HepG2 (cell line): ENCODE results near the gene SMKR1. TPM values are rescaled to one million over a fixed set of nuclear protein-coding genes. Genes with fewer than 3 reads are reported as not detected.

Source experiments
- ATAC-seq: fragments of 200-7000 bp; cut with Tn5 transposase; 3 replicates; pipeline ENCODE4 v1.9.1; 2020; ENCODE audit warnings: mild to moderate bottlenecking, moderate library complexity
- BruUV-seq: library from RNA; stranded (reverse); fragments of 400-500 nt; replicated peaks from 2 replicates; lab custom pipeline; 2021; lab: Mats Ljungman, UMichigan
- CTCF ChIA-PET: fragments of 300-600 bp; formaldehyde crosslinking; extraction: SDS; loops from one replicate; lab custom pipeline; 2021; ENCODE audit warnings: low total read pairs, inconsistent platforms, low intra/inter-chr PET ratio; lab: Yijun Ruan, JAX
- POLR2A ChIA-PET: fragments of 350-600 bp; sonication (Branson Sonifier 250); formaldehyde crosslinking; loops from one replicate; lab custom pipeline; 2020; ENCODE audit warnings: antibody characterized with exemption, inconsistent platforms; lab: Yijun Ruan, JAX
- DNase-seq: peaks from one replicate; pipeline ENCODE4 v3.0.0-alpha.2; 2015; ENCODE audit warnings: low spot score
- FAIRE-seq: peaks from 3 replicates; lab custom pipeline; 2011; peaks lifted over from hg19 to GRCh38; lab: Jason Lieb, UNC
- H2AFZ ChIP-seq: one replicate; pipeline ENCODE4 v1.6.1; 2011; ENCODE audit warnings: low read length, inconsistent platforms
- H3K27ac ChIP-seq: fragments of 300-600 bp; 3 replicates; pipeline ENCODE4 v1.8.0; 2011; ENCODE audit warnings: mixed run types, mild to moderate bottlenecking, mixed read lengths, low read length, inconsistent platforms; ENCODE audit not compliant: insufficient read depth; ENCODE audit errors: extremely low read length
- H3K27me3 ChIP-seq, 2 experiments: fragments of 200-600 bp in 1 of 2; 2 replicates in 1 of 2; 3 replicates in 1 of 2; pipeline versions ENCODE4 v1.6.0 to v1.8.0; 2011; ENCODE audit warnings: low read length in 2 of 2, mild to moderate bottlenecking in 2 of 2, moderate library complexity in 2 of 2, inconsistent platforms in 1 of 2; ENCODE audit not compliant: insufficient read depth in 2 of 2, control insufficient read depth in 1 of 2
- H3K36me3 ChIP-seq, 2 experiments: fragments of 200-600 bp in 1 of 2; replicated peaks in 1 of 2; 2 replicates in 1 of 2; 3 replicates in 1 of 2; pipeline versions ENCODE4 v1.5.1 to v1.8.0; 2011; ENCODE audit warnings: low read length in 2 of 2, inconsistent platforms in 1 of 2; ENCODE audit not compliant: insufficient read depth in 2 of 2, control insufficient read depth in 1 of 2
- H3K4me1 ChIP-seq: 2 replicates; pipeline ENCODE4 v1.5.1; 2012; ENCODE audit warnings: low read length, inconsistent platforms; ENCODE audit not compliant: insufficient read depth
- H3K4me2 ChIP-seq: 2 replicates; pipeline ENCODE4 v1.6.0; 2011; ENCODE audit warnings: low read depth, low read length, inconsistent platforms
- H3K4me3 ChIP-seq, 3 experiments: fragments of 200-600 bp in 1 of 3; sonication (generic), shearing (Covaris generic) in 1 of 3; replicated peaks in 1 of 3; 2 replicates each; pipeline ENCODE4 v1.5.1; 2011 to 2016; ENCODE audit warnings: low read length in 3 of 3, inconsistent platforms in 2 of 3, low read depth in 2 of 3, mild to moderate bottlenecking in 2 of 3, control low read depth in 1 of 3, mixed read lengths in 1 of 3; ENCODE audit not compliant: insufficient read depth in 1 of 3
- H3K79me2 ChIP-seq: one replicate; pipeline ENCODE4 v1.6.1; 2011; ENCODE audit warnings: low read length, inconsistent platforms; ENCODE audit not compliant: insufficient read depth
- H3K9ac ChIP-seq: 2 replicates; pipeline ENCODE4 v1.6.0; 2011; ENCODE audit warnings: mild to moderate bottlenecking, low read depth, low read length, inconsistent platforms; ENCODE audit not compliant: insufficient read depth
- H3K9me3 ChIP-seq: 2 replicates; pipeline ENCODE4 v1.5.1; 2012; ENCODE audit warnings: mild to moderate bottlenecking, low read length
- H4K20me1 ChIP-seq: 2 replicates; pipeline ENCODE4 v1.6.0; 2011; ENCODE audit warnings: inconsistent platforms, mild to moderate bottlenecking, low read length, moderate library complexity; ENCODE audit not compliant: insufficient read depth
- GLI4 ChIP-seq: sonication (generic); formaldehyde crosslinking; IDR thresholded peaks from 2 replicates; pipeline ENCODE4 v1.5.1; 2020; ENCODE audit warnings: missing genetic modification reagents, mild to moderate bottlenecking, moderate library complexity, borderline replicate concordance
- GMEB2 ChIP-seq: IDR thresholded peaks from 2 replicates; pipeline ENCODE4 v1.6.1; 2016; ENCODE audit warnings: missing biosample characterization, missing genetic modification reagents, low read depth
- MED8 ChIP-seq: sonication (generic); formaldehyde crosslinking; IDR thresholded peaks from 2 replicates; pipeline ENCODE4 v1.8.1; 2023; ENCODE audit warnings: mild to moderate bottlenecking, missing genetic modification reagents; ENCODE audit not compliant: insufficient replicate concordance
- U2AF2 ChIP-seq: fragments of 200-400 bp; formaldehyde crosslinking; IDR thresholded peaks from 2 replicates; pipeline ENCODE4 v1.6.1; 2017; ENCODE audit warnings: low read depth, mild to moderate bottlenecking, low read length
- UBTF ChIP-seq: sonication (generic); formaldehyde crosslinking; IDR thresholded peaks from 2 replicates; pipeline ENCODE4 v1.4.0; 2020; ENCODE audit warnings: mild to moderate bottlenecking, missing genetic modification reagents
- ZEB1 ChIP-seq: IDR thresholded peaks from 2 replicates; pipeline ENCODE4 v1.6.1; 2012; ENCODE audit warnings: mild to moderate bottlenecking, low read depth, inconsistent platforms; ENCODE audit not compliant: insufficient replicate concordance
- WGBS: methylation state at CpG from one replicate; pipeline ENCODE4 v1.1.6; 2017; ENCODE audit warnings: low lambda C conversion rate; 5-methylcytosine and 5-hydroxymethylcytosine counted together
- in situ Hi-C: cut with HindIII; loops from 2 replicates; pipeline ENCODE4 v1.10.0; 2017; ENCODE audit warnings: low pct_unique_long_range_greater_than_20kb; ENCODE audit not compliant: extremely low pct_ligation_motif_present
- intact Hi-C: fragments of 100-400 bp; cut with micrococcal nuclease; formaldehyde crosslinking; loops from one replicate; pipeline ENCODE4 v1.10.0; 2022; ENCODE audit not compliant: unreplicated experiment
- polyA plus RNA-seq, 8 experiments: library from polyadenylated mRNA; depleted of rRNA in 3 of 8; stranded (reverse) in 7 of 8; unstranded in 1 of 8; fragments of >200 nt; fragmentation: Illumina TruSeq in 4 of 8; extraction: Trizol in 4 of 8; gene quantifications; 2 replicates each; pipeline versions ENCODE4 v1.2.1 to v1.2.3, GENCODE V29; 2011 to 2016; ENCODE audit warnings: low read depth in 4 of 8, missing spikeins in 1 of 8, mixed read lengths in 1 of 8; ENCODE audit not compliant: insufficient read depth in 1 of 8
- total RNA-seq, 5 experiments: library from RNA; depleted of rRNA; stranded (reverse); fragments of >200 nt; fragmentation: Illumina TruSeq; extraction: Trizol; gene quantifications; 2 replicates each; pipeline ENCODE4 v1.2.3, GENCODE V29; 2016; ENCODE audit warnings: low read depth in 1 of 5
- TF ChIP-seq, protein P1 (sequence below), 2 experiments: sonication (generic) in 1 of 2; formaldehyde crosslinking in 1 of 2; IDR thresholded peaks; 2 replicates each; pipeline versions ENCODE4 v1.6.1 to v1.9.0; 2014 to 2022; ENCODE audit warnings: antibody characterized with exemption in 1 of 2, borderline replicate concordance in 1 of 2, inconsistent platforms in 1 of 2, low read depth in 1 of 2, missing genetic modification reagents in 1 of 2

The SMKR1 gene
- total and polyA plus RNA-seq, 2 of the 13 experiments (the other 11 are each of a cell fraction or from before 2014, with no cell fraction given) = 0.07 TPM; not detected in 1

DNA sequence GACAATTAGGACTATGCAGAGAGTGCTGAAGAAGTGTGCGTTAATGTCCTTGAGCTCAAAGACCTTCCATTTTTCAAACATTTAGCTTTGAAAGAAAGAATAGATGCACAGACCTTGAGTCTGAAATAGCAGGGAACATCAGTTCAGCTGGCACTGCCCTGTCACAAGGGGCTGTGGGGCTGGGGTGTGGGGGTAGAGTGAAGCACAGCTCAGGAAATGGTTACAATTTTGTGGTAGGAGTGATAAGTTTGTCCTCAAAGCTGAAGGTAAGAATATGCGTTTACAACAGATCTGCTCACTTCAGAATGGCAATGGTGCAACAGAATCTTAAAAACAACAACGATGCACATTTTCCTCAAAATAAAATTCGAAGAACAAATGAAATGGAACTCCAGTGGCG is 33.6 kb downstream of the SMKR1 start:
- no peak overlapping the region for H3K9ac ChIP-seq
- in situ Hi-C loops (no loop called here), intact Hi-C loops (no loop called here)
- H3K4me1 ChIP-seq = peaks cover 12% of the 10 kb centered on the region
- peaks cover 0 to 3% of the 10 kb centered on the region in 2 experiments; a peak in 2 of 5 replicates for H3K27me3 ChIP-seq
- no peak for ATAC-seq
- no peaks in the 10 kb centered on the region for H3K9me3 ChIP-seq
- no peak overlapping the region for H3K4me2 ChIP-seq
- H4K20me1 ChIP-seq = no peaks in the 10 kb centered on the region
- H3K36me3 ChIP-seq = no peaks in the 10 kb centered on the region
- BruUV-seq = no TSS peak
- H3K27ac ChIP-seq = no peak overlapping the region
- DNase-seq = no peak
- POLR2A ChIA-PET = interaction anchor here (0.6 kb wide), 1 partner anchor 8 kb away, joined by 3 read pairs; no protein-coding TSS in a partner anchor
- H3K4me3 ChIP-seq = no peak overlapping the region
- CTCF ChIA-PET = no interaction called here
- no peak for FAIRE-seq
- no peak overlapping the region for H2AFZ ChIP-seq
- no peaks in the 10 kb centered on the region for H3K79me2 ChIP-seq
- no peak for TF ChIP-seq U2AF2
- 35% methylated on average over 5 of the region's 5 CpGs for WGBS

GRCh38 chr7:129536323-129536722 is 34.0 kb downstream of the SMKR1 start:
- in situ Hi-C loops = no loop called here
- H3K36me3 ChIP-seq = no peaks in the 10 kb centered on the region
- no peak overlapping the region for H3K4me2 ChIP-seq
- WGBS = 70% methylated on average over 9 of the region's 9 CpGs
- ATAC-seq = no peak
- H2AFZ ChIP-seq = no peak overlapping the region
- no peak overlapping the region for H3K27ac ChIP-seq
- FAIRE-seq = no peak
- DNase-seq = no peak
- no peaks in the 10 kb centered on the region for H3K79me2 ChIP-seq
- ChIA-PET POLR2A (no interaction called here), CTCF (no interaction called here)
- no TSS peak for BruUV-seq
- no peaks in the 10 kb centered on the region for H3K9me3 ChIP-seq
- H3K9ac ChIP-seq = no peak overlapping the region
- intact Hi-C loops = no loop called here
- peaks cover 0 to 3% of the 10 kb centered on the region in 2 experiments; a peak in 2 of 5 replicates for H3K27me3 ChIP-seq
- H3K4me3 ChIP-seq = no peak overlapping the region
- H4K20me1 ChIP-seq = no peaks in the 10 kb centered on the region
- H3K4me1 ChIP-seq = peaks cover 9% of the 10 kb centered on the region
- no peak for TF ChIP-seq UBTF (CRISPR knock-in tag)
- no peak for TF ChIP-seq ZEB1
- TF ChIP-seq GMEB2 (CRISPR knock-in tag) = no peak
- TF ChIP-seq, protein P1, sequence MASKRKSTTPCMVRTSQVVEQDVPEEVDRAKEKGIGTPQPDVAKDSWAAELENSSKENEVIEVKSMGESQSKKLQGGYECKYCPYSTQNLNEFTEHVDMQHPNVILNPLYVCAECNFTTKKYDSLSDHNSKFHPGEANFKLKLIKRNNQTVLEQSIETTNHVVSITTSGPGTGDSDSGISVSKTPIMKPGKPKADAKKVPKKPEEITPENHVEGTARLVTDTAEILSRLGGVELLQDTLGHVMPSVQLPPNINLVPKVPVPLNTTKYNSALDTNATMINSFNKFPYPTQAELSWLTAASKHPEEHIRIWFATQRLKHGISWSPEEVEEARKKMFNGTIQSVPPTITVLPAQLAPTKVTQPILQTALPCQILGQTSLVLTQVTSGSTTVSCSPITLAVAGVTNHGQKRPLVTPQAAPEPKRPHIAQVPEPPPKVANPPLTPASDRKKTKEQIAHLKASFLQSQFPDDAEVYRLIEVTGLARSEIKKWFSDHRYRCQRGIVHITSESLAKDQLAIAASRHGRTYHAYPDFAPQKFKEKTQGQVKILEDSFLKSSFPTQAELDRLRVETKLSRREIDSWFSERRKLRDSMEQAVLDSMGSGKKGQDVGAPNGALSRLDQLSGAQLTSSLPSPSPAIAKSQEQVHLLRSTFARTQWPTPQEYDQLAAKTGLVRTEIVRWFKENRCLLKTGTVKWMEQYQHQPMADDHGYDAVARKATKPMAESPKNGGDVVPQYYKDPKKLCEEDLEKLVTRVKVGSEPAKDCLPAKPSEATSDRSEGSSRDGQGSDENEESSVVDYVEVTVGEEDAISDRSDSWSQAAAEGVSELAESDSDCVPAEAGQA (IDR thresholded peaks at IDR 0.05; ENCODE audit: low read depth) = no peak
- TF ChIP-seq, protein P1 (CRISPR knock-in tag; IDR thresholded peaks at IDR 0.05; ENCODE audit: borderline replicate concordance) = no peak
- TF ChIP-seq MED8 = no peak
- no peak for TF ChIP-seq GLI4 (CRISPR knock-in tag)
